Stimulated activated CD8-positive, alpha-beta memory T cell treated with anti-CD3 and anti-CD28 coated beads, Interleukin-12 subunit alpha, Interleukin-12 subunit beta, amount 100 ng/mL, for 24 hours (primary cell): ENCODE measurements around the gene MYO18B.

Experiments
- DNase-seq: peaks from one replicate; pipeline ENCODE4 v3.0.0-alpha.2; 2020; ENCODE audit errors: extremely low read depth

The MYO18B gene

GRCh38 chr22:25990940-25991339 lies 249.0 kb downstream of the MYO18B start:
- DNase-seq: no peak

- DNase-seq: no peak
These were observed 250.3 kb downstream of the MYO18B start for GRCh38 chr22:25992331-25992730.

- DNase-seq: no peak
These were observed 254.7 kb downstream of the MYO18B start for GRCh38 chr22:25996669-25997068.

DNA sequence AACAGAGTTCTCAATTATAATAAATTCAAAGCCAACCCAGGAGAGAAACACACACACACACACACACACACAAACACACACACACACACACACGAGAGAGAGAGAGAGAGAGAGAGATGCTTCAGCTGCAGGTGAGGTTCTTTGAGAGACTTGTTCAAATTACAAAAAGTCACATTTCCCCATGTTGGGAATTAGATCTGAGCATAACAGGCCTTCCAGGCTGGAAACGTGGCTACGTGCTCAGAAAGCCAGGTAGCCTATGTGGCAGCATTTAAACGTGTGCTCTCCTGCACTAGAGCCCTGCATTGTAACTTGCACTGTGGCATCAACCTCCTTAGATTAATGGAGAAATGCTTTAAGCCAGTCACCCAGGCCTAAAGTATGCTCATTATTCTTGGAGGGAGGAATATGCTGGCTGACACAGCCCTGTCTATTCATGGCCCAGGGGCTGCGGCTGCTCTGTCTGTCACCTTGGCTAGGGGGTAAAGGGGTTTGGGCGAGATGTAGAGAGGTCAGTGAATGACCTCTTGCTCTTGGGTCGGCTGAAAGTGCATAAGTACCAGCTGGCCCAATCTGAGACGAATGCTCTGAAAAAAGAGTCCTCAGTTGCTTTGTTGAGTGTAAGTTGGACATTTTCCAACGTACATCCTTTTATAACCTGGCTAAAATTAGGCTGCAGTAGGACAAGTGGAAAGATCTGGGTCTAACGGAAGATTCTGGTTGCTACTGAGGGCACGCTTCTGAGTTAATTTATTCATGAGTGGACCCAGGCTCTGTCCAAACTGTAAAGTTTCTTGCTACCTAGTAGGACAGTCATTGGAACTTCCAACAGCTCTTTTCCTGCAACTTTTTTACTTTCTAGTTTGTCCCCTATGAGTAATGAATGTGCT lies 256.1 kb downstream of the MYO18B start:
- DNase-seq: no peak

DNA sequence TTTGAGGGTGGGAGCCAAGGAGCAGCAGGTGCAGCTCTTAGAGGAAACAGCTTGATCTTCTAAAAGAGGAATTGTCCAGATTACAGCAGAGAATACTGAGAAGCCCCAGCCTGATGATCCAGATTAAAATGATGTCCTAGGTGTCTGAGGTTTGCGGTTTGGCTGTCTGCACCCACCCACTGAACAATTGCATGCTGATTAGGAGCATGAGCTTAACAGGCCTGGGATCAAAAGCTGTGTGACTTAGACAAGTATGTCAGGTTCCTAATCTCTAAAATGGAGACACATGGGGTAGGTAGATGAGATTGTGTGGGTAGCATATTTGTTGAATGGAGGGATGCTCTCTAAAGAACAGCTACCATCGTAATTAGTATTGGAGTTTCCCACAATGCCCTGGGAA lies 260.5 kb downstream of the MYO18B start:
- DNase-seq: no peak

DNA sequence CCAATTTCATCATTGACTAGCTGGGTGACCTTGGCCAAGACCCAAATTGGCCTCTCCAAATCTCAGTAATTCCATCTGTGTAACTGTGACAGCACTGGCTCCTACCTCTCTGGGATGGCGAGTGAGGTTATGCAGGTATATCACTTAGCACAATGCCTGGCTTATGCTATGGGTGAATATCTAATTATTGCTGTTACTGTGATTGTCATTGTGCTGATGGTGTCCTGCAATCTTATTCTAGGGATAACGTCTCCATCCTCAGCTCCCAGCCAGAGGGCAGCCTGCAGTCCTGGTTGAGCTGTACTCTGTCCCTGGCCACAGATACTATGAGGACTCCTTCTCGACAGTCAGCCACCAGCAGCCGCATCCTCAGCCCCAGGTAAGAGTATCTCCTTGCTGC lies 262.5 kb downstream of the MYO18B start:
- no peak for DNase-seq

GRCh38 chr22:26008587-26008986 lies 266.6 kb downstream of the MYO18B start:
- no peak for DNase-seq

- DNase-seq: no peak
These were observed 274.9 kb downstream of the MYO18B start for GRCh38 chr22:26016916-26017315.

- DNase-seq: no peak
These were observed 275.9 kb downstream of the MYO18B start for GRCh38 chr22:26017932-26018331.

DNA sequence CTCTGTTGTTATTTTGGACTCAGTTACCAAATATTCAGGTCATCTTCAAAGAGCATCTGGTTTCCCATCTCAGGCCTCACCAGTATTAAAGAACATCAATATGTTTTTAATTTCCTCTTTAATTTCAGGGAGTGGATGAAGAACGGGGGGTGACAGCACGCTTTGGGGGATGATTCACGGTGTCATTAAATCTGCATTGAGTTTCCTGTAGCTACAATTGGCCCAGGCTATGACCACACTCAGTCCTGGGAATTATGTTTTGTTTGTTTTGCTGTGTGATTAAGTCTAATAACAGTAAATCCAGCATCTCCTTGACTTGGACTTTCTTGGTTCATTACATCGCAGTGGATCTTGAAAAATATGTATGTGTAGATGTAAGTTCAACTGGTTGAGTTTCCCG lies 277.6 kb downstream of the MYO18B start:
- DNase-seq: no peak

- DNase-seq: no peak
These were observed 279.5 kb downstream of the MYO18B start for GRCh38 chr22:26021516-26021915.

DNA sequence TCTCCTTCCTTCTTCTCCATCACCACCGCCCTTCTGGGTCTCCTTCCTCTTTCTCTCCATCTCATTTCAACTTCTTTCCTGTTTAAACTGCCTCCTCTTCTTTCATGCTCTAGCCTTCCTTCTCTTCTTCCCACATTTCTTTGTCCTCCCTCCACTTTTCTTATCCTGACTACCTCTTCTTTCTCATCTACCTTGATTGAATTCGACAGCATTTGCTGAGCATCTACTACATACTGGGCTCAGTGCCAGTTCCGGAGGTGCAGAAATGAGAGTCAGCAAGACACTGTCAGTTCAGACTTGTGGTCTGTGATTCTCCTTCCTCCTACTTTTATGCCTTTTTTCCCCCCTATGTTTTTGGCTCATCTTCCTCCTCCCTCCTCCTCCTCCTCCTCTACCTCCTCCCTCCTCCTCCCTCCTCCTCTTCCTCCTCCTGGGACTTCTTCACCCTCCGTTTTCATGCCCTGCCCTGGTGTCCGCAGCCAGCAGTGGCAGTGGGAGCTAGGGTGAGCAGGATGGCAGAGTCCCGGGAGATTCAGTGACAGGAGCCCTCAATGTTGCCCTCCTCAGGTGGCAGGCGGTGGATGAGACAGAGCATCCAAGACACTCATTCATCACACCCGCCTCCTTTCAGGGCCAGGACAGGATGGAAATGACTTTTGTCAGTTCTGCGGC lies 281.3 kb downstream of the MYO18B start:
- DNase-seq: no peak

- no peak for DNase-seq
These were observed 283.6 kb downstream of the MYO18B start for GRCh38 chr22:26025626-26026025.

DNA sequence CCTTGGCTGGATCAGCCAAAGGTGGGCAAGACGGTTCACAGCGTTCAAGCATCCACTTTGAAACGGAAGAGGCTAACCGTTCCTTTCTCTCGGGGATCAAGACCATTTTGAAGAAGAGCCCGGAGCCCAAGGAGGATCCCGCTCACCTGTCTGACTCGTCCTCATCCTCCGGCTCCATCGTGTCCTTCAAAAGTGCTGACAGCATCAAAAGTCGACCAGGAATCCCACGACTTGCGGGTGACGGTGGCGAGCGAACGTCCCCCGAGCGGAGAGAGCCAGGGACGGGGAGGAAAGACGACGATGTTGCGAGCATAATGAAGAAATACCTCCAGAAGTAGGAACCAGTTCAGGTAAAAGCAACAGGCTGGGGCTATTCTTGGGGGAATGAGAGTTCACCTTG lies 285.4 kb downstream of the MYO18B start:
- DNase-seq: no peak

DNA sequence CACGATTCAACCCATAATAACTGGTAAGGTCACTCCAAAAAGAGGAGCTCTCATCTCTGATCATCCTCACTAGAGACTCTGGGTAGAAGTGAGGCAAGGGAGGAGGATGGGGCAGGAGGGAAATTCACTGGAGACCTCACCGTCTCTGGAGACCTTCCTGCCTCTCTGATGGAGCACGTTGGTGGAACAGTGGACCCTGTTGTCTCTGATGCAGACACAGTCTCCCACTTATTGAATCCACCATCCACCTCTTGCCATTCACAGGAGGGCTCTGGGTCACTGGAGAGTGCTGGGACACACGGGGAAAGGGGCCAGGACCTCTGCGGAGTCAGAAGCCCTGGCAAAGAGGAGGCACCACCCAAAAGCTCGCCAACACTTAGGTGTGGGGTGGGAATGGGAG lies 289.7 kb downstream of the MYO18B start:
- no peak for DNase-seq

- no peak for DNase-seq
These were observed 291.1 kb downstream of the MYO18B start for GRCh38 chr22:26033071-26033470.

- DNase-seq: no peak
These were observed 291.6 kb downstream of the MYO18B start for GRCh38 chr22:26033586-26033985.

- DNase-seq: no peak
These were observed 293.5 kb downstream of the MYO18B start for GRCh38 chr22:26035523-26035922.

DNA sequence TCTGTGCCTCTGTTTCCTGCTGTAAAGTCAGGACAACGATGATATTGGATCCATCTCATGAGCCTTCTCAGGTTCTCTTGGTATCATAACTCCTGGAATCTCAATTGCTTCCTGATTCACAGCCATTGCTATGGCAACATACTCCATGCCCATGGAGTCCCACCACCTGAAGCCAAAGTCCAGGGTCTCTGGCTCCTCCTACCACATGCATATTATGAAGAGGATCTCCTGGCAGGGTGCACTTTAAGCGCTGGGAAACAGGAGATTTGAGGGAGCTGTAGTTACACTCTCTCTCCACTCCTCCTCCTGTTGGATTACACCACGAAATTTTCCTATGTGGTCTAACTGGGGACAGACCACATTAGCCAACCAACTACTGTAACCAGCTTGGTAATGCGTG lies 296.4 kb downstream of the MYO18B start:
- DNase-seq: no peak

GRCh38 chr22:26041931-26042330 lies 299.9 kb downstream of the MYO18B start:
- DNase-seq: no peak

DNA sequence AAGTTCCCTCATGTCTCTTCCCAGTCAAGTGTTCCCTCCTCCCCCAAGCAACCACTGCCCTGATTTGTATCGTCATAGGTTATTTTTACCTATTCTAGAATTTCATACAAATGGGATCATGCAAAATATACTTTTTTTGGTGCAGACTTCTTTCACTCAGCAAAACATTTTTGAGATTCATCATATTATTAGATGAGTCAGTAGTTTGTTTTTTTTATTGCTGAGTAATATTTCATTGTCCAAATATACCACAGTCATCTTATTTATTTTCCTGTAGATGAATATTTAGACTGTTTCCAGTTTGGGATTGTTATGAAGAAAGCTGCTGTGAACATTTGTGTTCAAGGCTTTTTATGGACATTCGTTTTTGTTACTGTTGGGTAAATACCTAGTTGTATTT lies 301.0 kb downstream of the MYO18B start:
- no peak for DNase-seq

- DNase-seq: no peak
These were observed 303.1 kb downstream of the MYO18B start for GRCh38 chr22:26045051-26045450.

DNA sequence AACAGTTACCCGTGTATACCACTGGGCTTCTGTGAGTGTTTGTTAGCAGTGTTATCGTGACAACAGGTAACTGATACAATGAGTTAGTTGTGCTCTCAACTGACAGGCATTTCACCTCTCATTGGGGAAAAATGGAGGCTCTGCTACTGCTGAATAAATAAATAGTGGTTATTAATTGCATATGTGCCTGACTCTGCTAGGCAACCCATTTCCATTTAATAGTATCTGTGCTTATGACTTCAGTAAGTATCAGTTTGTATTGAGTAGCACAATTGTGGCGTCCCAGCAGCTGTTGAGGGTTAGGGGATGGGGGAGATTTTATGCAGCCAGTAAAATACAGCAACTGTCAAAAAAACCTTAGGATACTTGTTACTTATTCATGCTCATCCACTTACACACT lies 303.9 kb downstream of the MYO18B start:
- no peak for DNase-seq
